Esophagus (tissue), 2 donors: ENCODE results near the gene RANBP17. TPM values are rescaled to one million over a fixed set of nuclear protein-coding genes. Genes with fewer than 3 reads are reported as not detected.

Source experiments
- H3K27ac ChIP-seq, 2 donors: one replicate each; pipeline ENCODE4 v1.5.1; 2013; ENCODE audit warnings: low read depth in 2 of 2, mild to moderate bottlenecking in 2 of 2, inconsistent platforms in 1 of 2, low read length in 1 of 2, moderate library complexity in 1 of 2
- H3K27me3 ChIP-seq, 2 donors: one replicate each; pipeline ENCODE4 v1.6.1; 2013; ENCODE audit warnings: low read length in 2 of 2, control low read depth in 1 of 2, mild to moderate bottlenecking in 1 of 2; ENCODE audit not compliant: insufficient read depth in 2 of 2, control insufficient read depth in 1 of 2
- H3K36me3 ChIP-seq, 2 donors: one replicate each; pipeline ENCODE4 v1.6.1; 2013; ENCODE audit warnings: low read length in 1 of 2; ENCODE audit not compliant: control insufficient read depth in 2 of 2, insufficient read depth in 2 of 2
- H3K4me1 ChIP-seq, 2 donors: one replicate each; pipeline ENCODE4 v1.6.1; 2013; ENCODE audit warnings: low read length in 1 of 2; ENCODE audit not compliant: control insufficient read depth in 2 of 2, insufficient read depth in 2 of 2
- H3K4me3 ChIP-seq, 2 donors: one replicate each; pipeline ENCODE4 v1.5.1; 2013; ENCODE audit warnings: low read length in 2 of 2, mild to moderate bottlenecking in 2 of 2, low read depth in 1 of 2, moderate library complexity in 1 of 2
- H3K9me3 ChIP-seq, 2 donors: one replicate each; pipeline ENCODE4 v1.6.1; 2013; ENCODE audit warnings: mild to moderate bottlenecking in 2 of 2, low read depth in 1 of 2, low read length in 1 of 2, moderate library complexity in 1 of 2; ENCODE audit not compliant: control insufficient read depth in 2 of 2, insufficient read depth in 1 of 2
- WGBS, 2 donors: extraction: QIAGEN DNeasy Blood & Tissue Kit; methylation state at CpG; one replicate each; pipeline ENCODE4 v1.1.7; 2013; 5-methylcytosine and 5-hydroxymethylcytosine counted together
- polyA plus RNA-seq, 2 donors: library from polyadenylated mRNA; stranded (reverse); fragments of 200-250 nt; gene quantifications; one replicate each; pipeline ENCODE4 v1.2.3, GENCODE V29; 2013
- donor health status: healthy with polysubstance abuse.
- donor health status: Bipolar disorder and iron deficiency.

The RANBP17 gene
- polyA plus RNA-seq, 2 donors: 0.26 to 0.32 TPM

DNA sequence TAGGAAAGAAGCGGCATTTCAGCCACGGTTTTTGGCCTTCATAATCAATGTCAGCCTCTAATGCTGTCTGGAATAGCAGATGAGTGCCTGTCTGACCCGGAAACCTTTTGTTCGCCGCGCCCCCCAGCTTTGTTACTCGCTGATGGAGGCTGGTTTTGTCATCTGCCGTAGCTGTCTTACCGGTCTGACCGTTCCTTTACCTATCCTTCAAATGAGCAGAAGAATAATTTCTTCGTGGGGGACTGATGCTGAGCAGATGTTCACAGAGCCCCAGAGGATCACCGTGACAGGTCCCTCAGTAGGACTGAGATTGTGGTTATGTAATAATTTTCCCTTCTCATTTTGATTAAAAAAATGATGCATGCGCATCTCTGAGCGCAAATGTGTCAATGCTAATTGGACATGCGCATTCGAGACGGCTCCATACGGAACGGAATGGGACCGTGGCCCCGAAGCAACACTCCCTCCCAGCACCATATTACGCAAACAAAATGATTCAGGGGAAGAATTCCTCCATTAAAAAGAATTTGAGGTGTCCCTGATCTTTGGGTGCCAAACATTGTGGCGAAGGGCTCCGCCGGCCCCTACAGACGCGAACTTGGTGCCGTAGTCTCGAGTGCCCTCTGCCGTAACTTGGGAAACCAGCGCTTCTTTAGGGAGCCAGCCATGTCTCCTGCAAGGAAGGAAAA, 474.8 kb downstream of the RANBP17 start:
- H3K36me3 ChIP-seq: no peaks in the 10 kb centered on the region
- no peaks in the 10 kb centered on the region for H3K9me3 ChIP-seq
- no peaks in the 10 kb centered on the region for H3K4me1 ChIP-seq
- no peak overlapping the region for H3K27ac ChIP-seq
- H3K4me3 ChIP-seq: peak overlapping the region; percentile 4 to 42
- WGBS, 2 donors: 7 to 9% methylated on average over 31 of the region's 31 CpGs
- peaks cover 0 to 2% of the 10 kb centered on the region in 2 donors for H3K27me3 ChIP-seq

DNA sequence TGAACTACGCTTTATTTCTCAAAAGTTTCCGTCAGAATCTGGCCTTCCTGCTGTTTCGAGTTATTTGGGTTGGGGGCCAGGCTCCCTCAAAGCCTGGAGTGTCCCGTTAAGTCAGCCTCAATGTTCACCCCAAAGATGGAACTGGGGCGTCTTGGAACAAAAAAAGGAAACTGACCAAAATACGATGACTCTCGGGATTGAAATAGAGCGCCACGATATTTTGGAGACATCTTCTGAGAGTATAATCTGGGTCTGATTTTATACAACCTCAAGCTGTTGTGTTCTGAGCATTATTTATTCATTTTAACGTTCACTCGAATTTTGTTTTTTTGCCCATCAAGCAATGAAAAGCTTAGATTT, 475.4 kb downstream of the RANBP17 start:
- H3K27me3 ChIP-seq: peaks cover 0 to 2% of the 10 kb centered on the region in 2 donors
- H3K4me3 ChIP-seq: peak overlapping the region; percentile 4 to 42
- H3K36me3 ChIP-seq: no peaks in the 10 kb centered on the region
- no peak overlapping the region for H3K27ac ChIP-seq
- H3K4me1 ChIP-seq: no peaks in the 10 kb centered on the region
- H3K9me3 ChIP-seq: no peaks in the 10 kb centered on the region
- WGBS, 2 donors: 24 to 30% methylated on average over 11 of the region's 11 CpGs

DNA sequence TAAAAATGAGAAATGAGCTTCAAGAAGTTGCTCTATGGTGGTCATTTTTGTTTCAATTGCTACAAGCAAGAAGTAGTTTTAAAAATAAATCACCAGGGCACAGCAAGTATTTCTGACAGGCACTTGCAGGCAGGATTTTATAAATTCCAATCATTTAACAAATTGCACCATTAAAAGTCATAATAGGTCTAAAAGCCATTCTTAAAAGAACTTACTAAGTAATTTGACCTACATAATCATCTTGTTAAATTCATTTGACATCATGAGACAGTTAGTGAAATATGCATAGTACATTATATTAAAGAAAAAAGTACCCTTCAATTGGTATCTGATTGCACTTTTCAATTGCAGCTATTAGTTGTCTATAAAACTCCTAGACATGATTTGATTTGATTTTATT, 478.2 kb downstream of the RANBP17 start:
- Histone ChIP-seq H3K4me1 (no peaks in the 10 kb centered on the region), H3K9me3 (no peaks in the 10 kb centered on the region), H3K27me3 (peaks cover 0 to 2% of the 10 kb centered on the region in 2 donors)

DNA sequence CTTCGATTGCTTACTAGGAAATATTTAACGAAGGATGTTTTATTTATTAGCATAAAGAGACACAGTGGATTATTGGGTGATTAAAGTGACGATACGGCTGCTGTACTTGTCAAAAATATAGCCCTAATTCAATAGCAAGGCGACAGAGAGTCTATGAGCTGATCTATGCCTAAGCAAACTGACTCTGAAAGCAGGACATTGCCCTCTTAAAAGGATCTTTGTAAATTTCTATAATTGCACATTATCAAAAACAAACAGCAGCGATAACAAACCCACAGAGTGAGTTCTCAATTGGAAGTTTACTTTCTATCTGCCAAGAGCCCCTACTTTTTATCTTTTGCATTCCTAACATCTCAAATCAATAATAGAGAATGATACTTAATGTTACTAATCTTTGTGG, 478.7 kb downstream of the RANBP17 start:
- no peak overlapping the region for H3K27ac ChIP-seq
- 42 to 56% methylated on average over 6 of the region's 6 CpGs for WGBS, 2 donors
- H3K27me3 ChIP-seq: peaks cover 0 to 4% of the 10 kb centered on the region in 2 donors
- no peak overlapping the region for H3K4me3 ChIP-seq
- no peaks in the 10 kb centered on the region for H3K4me1 ChIP-seq
- no peaks in the 10 kb centered on the region for H3K36me3 ChIP-seq
- no peaks in the 10 kb centered on the region for H3K9me3 ChIP-seq

More for the DNA sequence above, 478.2 kb downstream of the RANBP17 start:
- no peak overlapping the region for H3K27ac ChIP-seq
- no peak overlapping the region for H3K4me3 ChIP-seq
- H3K36me3 ChIP-seq: no peaks in the 10 kb centered on the region

DNA sequence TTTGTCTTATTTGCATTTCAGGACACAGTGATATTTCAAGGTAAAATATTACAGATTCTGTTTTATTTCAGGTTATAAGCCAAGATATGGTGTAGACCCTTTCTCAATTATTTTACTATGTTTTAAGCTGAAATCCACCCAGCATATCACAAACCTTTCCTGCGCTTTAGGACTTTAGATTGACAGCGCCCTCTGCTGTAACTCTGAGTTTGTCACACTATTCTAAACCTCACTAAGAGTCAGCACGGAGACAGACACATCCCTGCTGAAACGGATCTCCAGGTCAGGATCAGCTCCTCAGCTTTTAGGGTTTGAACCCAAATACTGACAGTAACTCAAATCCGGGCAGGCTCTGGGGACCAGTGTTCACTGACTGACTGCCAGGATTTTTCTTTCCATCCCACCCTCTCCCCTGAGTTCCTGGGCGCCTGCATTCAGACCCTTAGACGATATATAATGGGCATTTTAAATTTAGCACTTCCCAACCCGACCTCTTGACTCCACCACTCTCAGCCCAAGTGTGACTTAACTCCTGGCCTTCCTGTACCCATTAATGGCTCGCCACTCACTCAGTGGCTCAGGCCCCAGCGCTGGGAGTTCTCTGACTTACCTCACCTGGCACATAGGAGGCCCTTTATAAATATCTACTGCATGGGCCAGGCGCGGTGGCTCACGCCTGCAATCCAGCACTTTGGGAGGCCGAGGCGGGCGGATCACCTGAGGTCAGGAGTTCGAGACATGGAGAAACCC, 480.7 kb downstream of the RANBP17 start:
- Histone ChIP-seq H3K27ac (no peak overlapping the region), H3K4me3 (no peak overlapping the region), H3K36me3 (no peaks in the 10 kb centered on the region), H3K4me1 (no peaks in the 10 kb centered on the region), H3K9me3 (no peaks in the 10 kb centered on the region), H3K27me3 (peaks cover 0 to 4% of the 10 kb centered on the region in 2 donors)
- 54 to 55% methylated on average over 17 of the region's 17 CpGs for WGBS, 2 donors

DNA sequence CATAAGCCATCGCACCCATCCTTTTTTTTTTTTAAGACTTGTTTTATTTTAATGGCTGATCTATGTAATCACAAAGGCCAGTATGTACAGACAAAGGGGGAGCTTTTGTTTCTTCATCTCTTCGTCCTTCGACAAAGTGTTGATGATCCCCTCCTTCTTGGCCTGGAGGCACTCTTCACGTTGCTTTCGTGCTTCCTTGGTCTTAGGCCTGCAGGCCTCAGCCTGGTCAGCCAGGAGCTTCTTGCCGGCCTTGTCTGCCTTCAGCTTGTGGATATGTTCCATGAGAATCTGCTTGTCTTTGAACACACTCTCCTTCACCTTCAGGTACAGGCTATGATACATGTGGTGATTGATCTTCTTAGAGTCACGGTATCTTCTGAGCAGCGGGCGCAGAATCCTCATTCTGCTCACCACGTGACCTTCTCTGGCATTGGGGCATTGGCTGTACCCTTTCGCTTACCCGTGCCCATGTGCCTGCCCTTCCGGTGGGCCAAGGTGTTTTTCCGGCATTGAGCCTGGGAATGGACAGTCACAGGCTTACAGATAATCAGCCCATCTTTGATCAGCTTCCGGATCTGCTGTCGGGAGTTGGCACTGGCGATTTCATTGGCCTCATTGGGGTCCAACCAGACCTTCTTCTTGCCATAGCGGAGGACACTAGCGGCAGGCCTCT, 483.3 kb downstream of the RANBP17 start:
- 93% methylated on average over 19 of the region's 19 CpGs for WGBS, 2 donors
- H3K27ac ChIP-seq: no peak overlapping the region
- H3K27me3 ChIP-seq: peaks cover 0 to 2% of the 10 kb centered on the region in 2 donors
- no peaks in the 10 kb centered on the region for H3K9me3 ChIP-seq
- H3K4me1 ChIP-seq: no peaks in the 10 kb centered on the region
- H3K36me3 ChIP-seq: no peaks in the 10 kb centered on the region
- no peak overlapping the region for H3K4me3 ChIP-seq

Other genes starting within 250 kb of the RANBP17 start
- gene GABRP, start 78.3 kb upstream of the RANBP17 start, polyA plus RNA-seq: 10 to 100 TPM; 21.9 to 55.7 TPM